ENCODE results near the gene TTLL13. TPM values are rescaled to one million over a fixed set of nuclear protein-coding genes. Genes with fewer than 3 reads are reported as not detected.
A peak's percentile ranks its signal among the peaks of the same experiment; 100 is the strongest.

TTLL13 gene
- total RNA-seq, 2 donors from 2014 or later = 0.35 to 1.2 TPM

- no peak for DNase-seq
- Histone ChIP-seq H3K4me1 (peaks cover 21% of the 10 kb centered on the region), H3K36me3 (no peaks in the 10 kb centered on the region), H3K4me3 (no peak overlapping the region), H3K27ac (no peak overlapping the region), H3K9ac (ENCODE audit: low read depth in 2 of 2, low read length in 2 of 2) (no peak overlapping the region), H3K9me3 (no peaks in the 10 kb centered on the region), H3K27me3 (no peaks in the 10 kb centered on the region)
- intact Hi-C loops (cut with DNase I) = no loop called here
- TF ChIP-seq, protein P1, sequence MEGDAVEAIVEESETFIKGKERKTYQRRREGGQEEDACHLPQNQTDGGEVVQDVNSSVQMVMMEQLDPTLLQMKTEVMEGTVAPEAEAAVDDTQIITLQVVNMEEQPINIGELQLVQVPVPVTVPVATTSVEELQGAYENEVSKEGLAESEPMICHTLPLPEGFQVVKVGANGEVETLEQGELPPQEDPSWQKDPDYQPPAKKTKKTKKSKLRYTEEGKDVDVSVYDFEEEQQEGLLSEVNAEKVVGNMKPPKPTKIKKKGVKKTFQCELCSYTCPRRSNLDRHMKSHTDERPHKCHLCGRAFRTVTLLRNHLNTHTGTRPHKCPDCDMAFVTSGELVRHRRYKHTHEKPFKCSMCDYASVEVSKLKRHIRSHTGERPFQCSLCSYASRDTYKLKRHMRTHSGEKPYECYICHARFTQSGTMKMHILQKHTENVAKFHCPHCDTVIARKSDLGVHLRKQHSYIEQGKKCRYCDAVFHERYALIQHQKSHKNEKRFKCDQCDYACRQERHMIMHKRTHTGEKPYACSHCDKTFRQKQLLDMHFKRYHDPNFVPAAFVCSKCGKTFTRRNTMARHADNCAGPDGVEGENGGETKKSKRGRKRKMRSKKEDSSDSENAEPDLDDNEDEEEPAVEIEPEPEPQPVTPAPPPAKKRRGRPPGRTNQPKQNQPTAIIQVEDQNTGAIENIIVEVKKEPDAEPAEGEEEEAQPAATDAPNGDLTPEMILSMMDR (IDR thresholded peaks at IDR 0.05) = no peak
Measured at GRCh38 chr15:90207252-90207651, 42.1 kb upstream of the TTLL13 start.

DNA sequence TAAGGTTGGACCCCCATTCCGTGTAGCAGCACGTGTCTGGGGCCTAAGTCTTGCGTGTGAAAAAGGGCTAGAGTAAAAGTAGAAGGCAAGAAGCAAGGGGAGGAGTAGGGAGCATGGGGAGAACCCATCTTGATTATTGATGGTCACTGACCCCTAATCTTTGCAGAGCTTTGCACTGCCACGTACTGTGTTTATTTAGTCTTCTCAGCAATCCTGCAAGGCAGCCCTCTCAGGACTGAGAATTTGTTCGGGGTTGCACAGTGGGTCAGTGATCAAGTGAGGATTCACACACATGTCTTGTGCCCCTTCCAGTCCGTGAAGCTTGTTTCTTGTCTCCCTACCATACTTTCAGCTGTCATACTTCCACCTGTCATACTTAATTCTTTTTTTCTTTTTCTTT, 41.0 kb upstream of the TTLL13 start:
- TF ChIP-seq, protein P1 (IDR thresholded peaks at IDR 0.05) = no peak
- H3K4me3 ChIP-seq = no peak overlapping the region
- no peaks in the 10 kb centered on the region for H3K9me3 ChIP-seq
- DNase-seq = no peak
- intact Hi-C loops (cut with DNase I) = no loop called here
- peaks cover 23% of the 10 kb centered on the region for H3K4me1 ChIP-seq
- H3K27ac ChIP-seq = no peak overlapping the region
- H3K9ac ChIP-seq (ENCODE audit: low read depth in 2 of 2, low read length in 2 of 2) = no peak overlapping the region
- no peaks in the 10 kb centered on the region for H3K27me3 ChIP-seq
- H3K36me3 ChIP-seq = no peaks in the 10 kb centered on the region

DNA sequence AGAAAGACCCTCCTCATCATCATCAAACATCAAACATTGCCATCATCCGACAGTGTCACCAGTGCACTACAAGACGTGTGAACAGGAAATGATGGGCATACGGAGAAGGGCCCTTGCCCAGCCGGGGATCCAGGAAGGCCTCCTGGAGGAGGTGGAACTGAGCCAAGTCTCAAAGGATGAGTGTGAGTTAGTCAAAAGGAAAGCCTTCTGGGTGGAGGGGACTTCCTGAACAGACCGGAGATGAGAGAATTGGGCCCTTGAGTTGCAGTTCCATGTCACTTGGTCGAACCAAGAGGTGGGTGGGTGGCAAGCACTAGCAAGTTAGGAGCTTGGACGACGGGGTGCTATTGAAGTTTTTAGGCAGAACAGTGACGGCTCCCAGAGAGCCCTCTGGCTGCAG, 39.8 kb upstream of the TTLL13 start:
- Histone ChIP-seq H3K36me3 (no peaks in the 10 kb centered on the region), H3K9ac (ENCODE audit: low read depth in 2 of 2, low read length in 2 of 2) (no peak overlapping the region), H3K27ac (peak overlapping the region; percentile 90), H3K4me3 (no peak overlapping the region), H3K9me3 (no peaks in the 10 kb centered on the region), H3K4me1 (peaks cover 29% of the 10 kb centered on the region), H3K27me3 (no peaks in the 10 kb centered on the region)
- TF ChIP-seq, protein P1 (IDR thresholded peaks at IDR 0.05) = no peak
- intact Hi-C loops (cut with DNase I) = no loop called here
- no peak for DNase-seq

- no peaks in the 10 kb centered on the region for H3K27me3 ChIP-seq
- TF ChIP-seq, protein P1 (IDR thresholded peaks at IDR 0.05) = no peak
- no peaks in the 10 kb centered on the region for H3K9me3 ChIP-seq
- H3K4me1 ChIP-seq = peaks cover 35% of the 10 kb centered on the region
- H3K4me3 ChIP-seq = no peak overlapping the region
- H3K9ac ChIP-seq (ENCODE audit: low read depth in 2 of 2, low read length in 2 of 2) = peak overlapping the region; percentile 20 to 76
- H3K27ac ChIP-seq = peak overlapping the region; percentile 90
- H3K36me3 ChIP-seq = no peaks in the 10 kb centered on the region
- no peak for DNase-seq
- intact Hi-C loops (cut with DNase I) = no loop called here
Measured at GRCh38 chr15:90210593-90210992, 38.8 kb upstream of the TTLL13 start.

DNA sequence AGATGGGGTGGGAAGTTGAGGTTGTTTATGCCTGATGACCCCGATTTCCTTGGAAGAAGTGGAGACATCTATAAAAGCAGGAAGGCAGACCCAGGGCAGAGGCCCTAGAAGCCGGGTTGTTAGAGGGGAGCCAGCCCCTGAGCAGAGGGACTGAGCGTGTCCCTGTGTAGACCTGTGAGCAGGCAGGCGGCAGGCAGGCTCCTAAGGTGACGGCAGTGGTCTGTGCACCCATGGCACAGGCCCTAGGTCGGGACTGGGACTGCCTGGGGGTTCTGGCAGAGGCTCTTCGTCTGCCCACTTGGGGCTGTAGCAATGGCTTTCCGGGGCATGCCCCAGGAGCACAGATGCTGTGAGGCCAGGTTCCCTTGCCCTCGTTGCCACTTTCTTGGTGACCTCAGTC, 38.3 kb upstream of the TTLL13 start:
- H3K9ac ChIP-seq (ENCODE audit: low read depth in 2 of 2, low read length in 2 of 2) = peak overlapping the region; percentile 76 to 77
- H3K4me3 ChIP-seq = no peak overlapping the region
- peak overlapping the region; percentile 90 for H3K27ac ChIP-seq
- no peak for DNase-seq
- H3K9me3 ChIP-seq = no peaks in the 10 kb centered on the region
- peaks cover 35% of the 10 kb centered on the region for H3K4me1 ChIP-seq
- no peaks in the 10 kb centered on the region for H3K27me3 ChIP-seq
- TF ChIP-seq, protein P1 (IDR thresholded peaks at IDR 0.05) = no peak
- H3K36me3 ChIP-seq = peaks cover under 1% of the 10 kb centered on the region
- intact Hi-C loops (cut with DNase I) = no loop called here
